WTC11 (cell line): Measurements from ENCODE around the gene ERMP1. TPM values are rescaled to one million over a fixed set of nuclear protein-coding genes. Genes with fewer than 3 reads are reported as not detected.

Experiments
- ATAC-seq: fragments of 200-7000 bp; cut with Tn5 transposase; 2 replicates; pipeline ENCODE4 v1.10.0; 2021; ENCODE audit warnings: mild to moderate bottlenecking, moderate library complexity
- CTCF ChIA-PET: fragments of 300-600 bp; sonication (Branson Sonifier 250); formaldehyde crosslinking; loops from one replicate; lab custom pipeline; 2021; ENCODE audit warnings: antibody characterized with exemption; lab: Charles Lee
- POLR2A ChIA-PET: fragments of 350-600 bp; sonication (Branson Sonifier 250); formaldehyde crosslinking; loops from one replicate; lab custom pipeline; 2021; ENCODE audit warnings: antibody characterized with exemption; lab: Charles Lee
- DNase-seq: peaks from one replicate; pipeline ENCODE4 v3.0.0; 2021; ENCODE audit warnings: low spot score
- H3K27ac Mint-ChIP-seq: 2 replicates; pipeline ENCODE4 v1.8.0; 2021; ENCODE audit warnings: mixed read lengths
- H3K27me3 Mint-ChIP-seq: 2 replicates; pipeline ENCODE4 v1.8.0; 2021; ENCODE audit warnings: low read depth, mild to moderate bottlenecking, moderate library complexity, mixed read lengths
- H3K36me3 Mint-ChIP-seq: 2 replicates; pipeline ENCODE4 v1.8.0; 2021; ENCODE audit warnings: mixed read lengths
- H3K4me1 Mint-ChIP-seq: 2 replicates; pipeline ENCODE4 v1.8.0; 2022; ENCODE audit warnings: mixed read lengths
- H3K4me3 Mint-ChIP-seq: 2 replicates; pipeline ENCODE4 v1.8.0; 2021; ENCODE audit warnings: mild to moderate bottlenecking, moderate library complexity, mixed read lengths
- H3K9me3 Mint-ChIP-seq: 2 replicates; pipeline ENCODE4 v1.8.0; 2021; ENCODE audit warnings: mixed read lengths
- FOXP4 ChIP-seq: sonication (generic); formaldehyde crosslinking; IDR thresholded peaks from 2 replicates; pipeline ENCODE4 v1.8.0; 2022; ENCODE audit warnings: mild to moderate bottlenecking, missing genetic modification reagents
- IRF1 ChIP-seq: sonication (generic); formaldehyde crosslinking; IDR thresholded peaks from 2 replicates; pipeline ENCODE4 v1.8.0; 2023; ENCODE audit warnings: missing genetic modification reagents
- PRDM15 ChIP-seq: sonication (generic); formaldehyde crosslinking; IDR thresholded peaks from 2 replicates; pipeline ENCODE4 v1.8.0; 2022; ENCODE audit warnings: missing genetic modification reagents
- STAT6 ChIP-seq: sonication (generic); formaldehyde crosslinking; conservative IDR thresholded peaks from 2 replicates; pipeline ENCODE4 v1.8.1; 2023; ENCODE audit warnings: mild to moderate bottlenecking, low read depth, missing genetic modification reagents, moderate library complexity
- total RNA-seq: library from RNA; stranded (reverse); gene quantifications from 3 replicates; pipeline ENCODE4 v1.2.3, GENCODE V29; 2021

ERMP1 gene
- total RNA-seq, 1 experiment from 2014 or later, result 25.4 TPM

- no peak for TF ChIP-seq PRDM15 (CRISPR knock-in tag)
Measured at GRCh38 chr9:5848372-5848882, 15.5 kb upstream of the ERMP1 start (continued).

DNA sequence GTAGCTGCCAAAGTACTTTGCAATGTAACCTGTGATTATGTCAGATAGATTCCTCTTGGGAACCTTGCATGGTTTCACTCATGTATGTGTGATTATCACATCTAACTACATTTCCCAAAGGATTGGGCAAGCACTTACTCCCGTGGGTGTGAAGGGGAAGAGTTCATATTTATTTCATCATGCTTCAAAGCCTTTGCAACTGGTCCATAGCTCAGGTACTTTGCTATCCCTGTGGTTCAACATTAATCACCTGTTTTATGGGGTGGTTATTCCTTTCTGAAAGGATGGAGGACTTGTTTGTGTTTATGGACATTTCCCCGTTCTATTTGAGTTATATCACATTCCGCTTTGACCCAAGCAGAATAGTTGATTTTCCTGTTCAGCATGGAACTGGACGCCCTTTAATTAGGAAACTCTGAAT is 13.6 kb upstream of the ERMP1 start:
- CTCF ChIA-PET, result interaction anchor here (2.0 kb wide), 1 partner anchor 14 kb away, joined by 7 read pairs; the partner anchor contains the start of gene ERMP1
- no peak overlapping the region for H3K4me3 Mint-ChIP-seq

More for the DNA sequence above, 13.6 kb upstream of the ERMP1 start:
- no peak for DNase-seq
- peaks cover 7% of the 10 kb centered on the region for H3K9me3 Mint-ChIP-seq
- no peak for ATAC-seq
- H3K36me3 Mint-ChIP-seq, result peaks cover 3% of the 10 kb centered on the region; the same call in 1 of the 2 replicates
- POLR2A ChIA-PET, result no interaction called here
- H3K4me1 Mint-ChIP-seq, result peaks cover 18% of the 10 kb centered on the region
- H3K27me3 Mint-ChIP-seq, result no peaks in the 10 kb centered on the region; the same call in 1 of the 2 replicates
- TF ChIP-seq FOXP4 (CRISPR knock-in tag) (no peak), PRDM15 (CRISPR knock-in tag) (no peak), STAT6 (no peak), IRF1 (CRISPR knock-in tag) (no peak)
- TF ChIP-seq, all 79 proteins: peak for 0
- H3K27ac Mint-ChIP-seq, result no peak overlapping the region
